Activated CD4-positive, alpha-beta T cell treated with anti-CD3 and anti-CD28 coated beads, Interleukin-2, amount 50 U/mL, for 4 hours (primary cell): ENCODE measurements around the gene TOR1AIP1.
A peak's percentile ranks its signal among the peaks of the same experiment; 100 is the strongest.
"Not testable (repeated sequence)": the region's sequence is repeated elsewhere in the genome, so short reads cannot be mapped to it uniquely, and the experiment has no call there.

Source experiments
- DNase-seq, 2 experiments: peaks; one replicate each; pipeline ENCODE4 v3.0.0-alpha.2; 2020

Gene TOR1AIP1, protein sequence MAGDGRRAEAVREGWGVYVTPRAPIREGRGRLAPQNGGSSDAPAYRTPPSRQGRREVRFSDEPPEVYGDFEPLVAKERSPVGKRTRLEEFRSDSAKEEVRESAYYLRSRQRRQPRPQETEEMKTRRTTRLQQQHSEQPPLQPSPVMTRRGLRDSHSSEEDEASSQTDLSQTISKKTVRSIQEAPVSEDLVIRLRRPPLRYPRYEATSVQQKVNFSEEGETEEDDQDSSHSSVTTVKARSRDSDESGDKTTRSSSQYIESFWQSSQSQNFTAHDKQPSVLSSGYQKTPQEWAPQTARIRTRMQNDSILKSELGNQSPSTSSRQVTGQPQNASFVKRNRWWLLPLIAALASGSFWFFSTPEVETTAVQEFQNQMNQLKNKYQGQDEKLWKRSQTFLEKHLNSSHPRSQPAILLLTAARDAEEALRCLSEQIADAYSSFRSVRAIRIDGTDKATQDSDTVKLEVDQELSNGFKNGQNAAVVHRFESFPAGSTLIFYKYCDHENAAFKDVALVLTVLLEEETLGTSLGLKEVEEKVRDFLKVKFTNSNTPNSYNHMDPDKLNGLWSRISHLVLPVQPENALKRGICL

DNA sequence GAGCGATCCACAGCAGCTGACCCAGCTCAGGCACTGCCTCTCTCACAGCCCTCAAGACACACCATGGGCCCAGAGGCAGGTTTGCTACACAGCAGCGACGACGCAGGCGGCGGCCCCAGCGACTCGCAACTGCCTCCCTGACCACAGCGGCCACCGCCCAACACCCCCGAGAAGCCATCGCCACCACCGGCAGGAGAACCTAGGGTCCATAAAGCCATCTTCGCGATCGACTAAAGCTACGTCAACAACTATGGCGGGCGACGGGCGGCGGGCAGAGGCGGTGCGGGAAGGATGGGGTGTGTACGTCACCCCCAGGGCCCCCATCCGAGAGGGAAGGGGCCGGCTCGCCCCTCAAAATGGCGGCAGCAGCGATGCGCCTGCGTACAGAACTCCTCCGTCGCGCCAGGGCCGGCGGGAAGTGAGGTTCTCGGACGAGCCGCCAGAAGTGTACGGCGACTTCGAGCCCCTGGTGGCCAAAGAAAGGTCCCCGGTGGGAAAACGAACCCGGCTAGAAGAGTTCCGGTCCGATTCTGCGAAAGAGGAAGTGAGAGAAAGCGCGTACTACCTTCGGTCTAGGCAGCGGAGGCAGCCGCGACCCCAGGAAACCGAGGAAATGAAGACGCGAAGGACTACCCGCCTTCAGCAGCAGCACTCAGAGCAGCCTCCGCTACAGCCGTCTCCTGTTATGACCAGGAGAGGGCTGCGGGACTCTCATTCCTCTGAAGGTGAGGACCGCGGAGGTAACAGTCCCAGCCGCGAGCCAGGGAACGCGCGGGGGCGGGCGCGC, at the start of gene TOR1AIP1:
TSS of gene TOR1AIP1 (plus strand) at position 33 of the 787 bp plus-strand sequence. CDS start at position 251, 218 bp downstream.
- DNase-seq, result peak; percentile 93 to 95

DNA sequence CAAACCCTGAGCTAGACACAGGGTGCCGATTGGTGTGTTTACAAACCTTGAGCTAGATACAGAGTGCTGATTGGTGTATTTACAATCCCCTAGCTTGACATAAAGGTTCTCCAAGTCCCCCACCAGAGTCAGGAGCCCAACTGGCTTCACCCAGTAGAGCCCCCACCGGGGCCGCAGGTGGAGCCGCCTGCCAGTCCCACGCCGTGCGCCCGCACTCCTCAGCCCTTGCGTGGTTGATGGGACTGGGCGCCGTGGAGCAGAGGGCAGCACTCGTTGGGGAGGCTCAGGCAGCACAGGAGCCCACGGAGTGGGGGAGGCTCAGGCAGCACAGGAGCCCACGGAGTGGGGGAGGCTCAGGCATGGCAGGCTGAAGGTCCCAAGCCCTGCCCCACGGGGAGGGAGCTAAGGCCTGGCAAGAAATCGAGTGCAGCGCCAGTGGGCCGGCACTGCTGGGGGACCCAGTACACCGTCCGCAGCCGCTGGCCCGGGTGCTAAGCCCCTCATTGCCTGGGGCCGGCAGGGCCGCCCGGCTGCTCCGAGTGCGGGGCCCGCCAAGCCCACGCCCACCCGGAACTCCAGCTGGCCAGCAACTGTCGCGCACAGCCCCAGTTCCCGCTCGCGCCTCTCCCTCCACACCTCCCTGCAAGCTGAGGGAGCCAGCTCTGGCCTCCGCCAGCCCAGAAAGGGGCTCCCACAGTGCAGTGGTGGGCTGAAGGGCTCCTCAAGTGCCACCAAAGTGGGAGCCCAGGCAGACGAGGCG, 45.2 kb upstream of the TOR1AIP1 start:
- not testable (repeated sequence) for DNase-seq

DNA sequence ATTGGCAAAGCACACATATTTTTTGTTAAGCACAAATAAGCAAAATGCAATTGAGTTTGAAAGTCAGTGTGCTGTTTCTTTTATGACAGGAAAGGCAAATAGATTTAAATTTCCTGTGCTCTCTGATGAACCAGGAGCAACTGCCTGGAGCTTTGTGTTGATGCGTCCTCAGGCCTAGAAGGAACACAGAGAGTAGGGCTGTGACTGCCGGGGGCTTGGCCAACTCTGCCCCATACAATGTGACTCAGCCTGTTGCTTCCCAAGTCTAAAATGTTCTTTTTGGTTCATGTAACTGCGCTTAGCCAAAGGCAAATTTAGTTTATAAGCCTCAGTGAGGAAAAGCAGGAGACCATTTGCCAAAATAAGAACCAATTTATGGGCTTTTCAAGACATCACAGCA, 42.0 kb upstream of the TOR1AIP1 start:
- no peak for DNase-seq

DNA sequence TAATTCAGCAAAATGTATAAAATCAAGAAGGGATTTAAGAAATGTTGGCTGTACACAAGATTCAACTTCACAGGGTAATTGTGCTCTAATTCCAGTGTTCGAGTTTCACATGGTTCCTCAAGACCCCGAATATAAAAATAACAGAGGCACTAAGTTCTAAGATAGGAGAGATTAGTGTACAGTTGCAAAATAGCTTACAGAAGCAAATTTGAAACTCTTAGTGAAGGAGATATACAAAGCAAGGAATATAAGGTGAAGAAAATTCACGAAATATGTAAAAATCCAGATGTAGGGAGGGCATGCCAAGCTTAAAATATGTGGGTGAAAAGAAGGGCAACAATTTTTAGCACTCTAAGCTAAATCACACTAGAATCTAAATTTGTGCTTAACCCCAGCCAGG, 33.9 kb upstream of the TOR1AIP1 start:
- DNase-seq, result no peak

DNA sequence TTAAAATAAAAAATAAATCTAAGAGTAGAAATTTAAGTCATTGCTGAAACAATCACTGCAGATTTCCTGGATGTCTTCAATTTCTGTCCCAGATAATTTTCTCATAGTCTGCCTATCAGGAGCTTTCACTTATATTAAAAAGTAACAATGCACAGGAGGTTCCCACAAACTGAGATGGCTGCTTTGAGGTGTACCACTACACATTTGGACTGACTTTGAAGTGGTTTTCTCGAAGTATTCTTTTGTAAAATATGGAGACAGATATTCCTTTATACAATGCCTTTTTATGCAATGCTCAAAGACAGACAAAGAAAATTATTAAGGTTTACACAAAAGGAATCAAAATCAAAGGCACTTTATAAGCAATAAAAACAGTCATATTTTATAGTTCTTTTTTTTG, 29.0 kb upstream of the TOR1AIP1 start:
- no peak for DNase-seq

DNA sequence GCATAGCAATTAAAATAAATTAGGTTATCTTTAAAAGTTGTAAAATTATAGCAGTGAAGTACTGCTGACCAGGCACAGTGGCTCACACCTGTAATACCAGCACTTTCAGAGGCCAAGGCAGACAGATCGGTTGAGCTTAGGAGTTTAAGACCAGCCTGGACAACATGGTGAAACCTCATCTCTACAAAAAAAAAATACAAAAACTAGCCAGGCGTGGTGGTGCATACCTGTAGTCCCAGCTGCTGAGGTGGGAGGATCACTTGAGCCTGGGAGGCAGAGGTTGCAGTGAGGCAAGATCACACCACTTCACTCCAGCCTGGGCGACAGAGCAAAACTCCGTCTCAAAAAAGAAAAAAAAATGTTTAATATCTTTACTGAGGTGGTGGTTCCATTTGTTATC, 26.3 kb upstream of the TOR1AIP1 start:
- DNase-seq, result not testable (repeated sequence)

DNA sequence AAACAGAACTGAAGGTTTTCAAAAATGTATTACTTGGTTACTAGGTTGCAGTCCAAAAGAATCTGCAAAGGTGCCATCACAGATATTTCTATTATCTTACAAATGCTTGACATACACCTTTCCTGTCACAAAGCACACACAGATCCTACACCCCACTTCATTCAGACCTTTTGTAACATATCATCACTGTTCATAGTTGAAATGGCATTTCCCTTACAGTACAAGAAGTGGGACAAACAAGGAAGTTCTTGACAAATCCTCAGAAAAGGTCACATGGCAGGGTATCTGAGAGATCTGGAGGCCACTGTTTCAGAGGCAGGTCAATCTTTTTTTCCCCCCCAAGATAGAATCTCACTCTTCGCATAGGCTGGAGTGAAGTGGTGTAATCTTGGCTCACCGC, 25.8 kb upstream of the TOR1AIP1 start:
- DNase-seq, result no peak

DNA sequence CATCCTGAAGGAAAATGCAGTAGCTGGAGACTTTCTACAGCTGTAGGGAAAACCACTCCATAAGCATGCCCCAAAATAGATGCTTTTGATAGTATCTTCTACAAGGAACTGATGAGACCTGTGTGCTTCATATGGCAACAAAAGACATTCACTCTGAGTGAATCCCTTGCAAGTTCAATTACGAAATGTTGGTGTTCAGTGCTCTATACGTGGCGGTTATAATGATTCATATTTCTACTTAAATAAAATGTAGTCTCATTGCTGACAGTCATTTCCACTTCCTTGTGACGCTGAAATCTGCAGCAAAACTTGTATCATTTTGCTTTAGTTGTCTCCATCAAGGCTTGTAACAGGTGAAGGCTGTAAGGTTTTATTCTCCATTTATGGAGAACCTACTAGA, 25.1 kb upstream of the TOR1AIP1 start:
- DNase-seq, result no peak

DNA sequence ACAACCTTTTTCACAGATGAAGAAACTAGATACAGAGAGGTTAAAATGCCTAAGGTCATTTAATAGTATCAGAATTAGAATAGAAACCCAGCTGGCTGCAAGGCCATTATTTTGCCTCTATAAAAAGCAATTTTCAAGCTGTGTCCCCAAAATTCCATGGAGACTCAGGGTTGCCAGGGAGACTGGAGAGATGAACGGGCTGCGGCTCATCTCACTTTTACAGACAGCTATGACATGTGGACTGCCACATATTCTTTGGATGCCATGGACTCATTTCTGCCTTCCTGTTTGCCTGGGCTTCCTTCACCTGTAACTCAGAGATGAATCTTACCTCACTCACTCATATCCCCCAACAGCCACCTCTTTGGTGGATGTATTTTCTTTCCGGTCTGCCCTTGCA, 21.4 kb upstream of the TOR1AIP1 start:
- no peak for DNase-seq

DNA sequence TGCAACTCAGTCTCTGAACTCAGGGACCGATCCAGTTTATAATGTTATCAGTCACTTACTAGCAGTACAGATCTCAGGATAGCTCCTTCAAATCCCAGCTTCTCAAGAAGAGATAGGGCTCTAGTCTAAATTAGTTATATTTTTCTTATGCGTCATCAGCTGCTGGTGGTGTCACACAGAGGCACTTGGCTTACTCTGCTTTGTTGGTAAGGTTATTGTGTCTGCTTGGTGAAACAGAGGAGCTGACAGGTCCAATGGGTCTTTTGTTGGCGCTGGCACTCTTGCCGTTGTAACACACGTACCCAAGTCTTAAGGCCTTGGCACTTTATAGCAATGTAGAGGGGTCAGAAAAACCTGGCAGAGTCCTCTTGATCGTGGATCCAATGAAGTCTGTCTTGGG, 16.7 kb upstream of the TOR1AIP1 start:
- no peak for DNase-seq

DNA sequence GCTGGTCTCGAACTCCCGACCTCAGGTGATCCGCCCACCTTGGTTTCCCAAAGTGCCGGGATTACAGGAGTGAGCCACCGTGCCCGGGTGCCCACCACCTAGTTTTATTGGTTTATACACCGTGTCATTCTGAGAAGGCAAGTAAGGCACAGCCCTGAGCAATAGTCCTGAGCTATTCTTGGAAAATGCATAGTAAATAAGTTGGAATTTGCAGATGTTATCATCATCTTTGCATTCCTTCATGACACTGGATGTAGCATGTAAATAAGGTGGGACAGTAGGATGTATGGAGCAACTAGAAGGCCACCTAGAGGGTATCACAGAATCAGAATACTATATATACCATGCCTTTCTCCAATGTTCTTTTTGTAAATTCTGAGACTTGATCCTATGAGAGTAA, 15.5 kb upstream of the TOR1AIP1 start:
- no peak for DNase-seq

DNA sequence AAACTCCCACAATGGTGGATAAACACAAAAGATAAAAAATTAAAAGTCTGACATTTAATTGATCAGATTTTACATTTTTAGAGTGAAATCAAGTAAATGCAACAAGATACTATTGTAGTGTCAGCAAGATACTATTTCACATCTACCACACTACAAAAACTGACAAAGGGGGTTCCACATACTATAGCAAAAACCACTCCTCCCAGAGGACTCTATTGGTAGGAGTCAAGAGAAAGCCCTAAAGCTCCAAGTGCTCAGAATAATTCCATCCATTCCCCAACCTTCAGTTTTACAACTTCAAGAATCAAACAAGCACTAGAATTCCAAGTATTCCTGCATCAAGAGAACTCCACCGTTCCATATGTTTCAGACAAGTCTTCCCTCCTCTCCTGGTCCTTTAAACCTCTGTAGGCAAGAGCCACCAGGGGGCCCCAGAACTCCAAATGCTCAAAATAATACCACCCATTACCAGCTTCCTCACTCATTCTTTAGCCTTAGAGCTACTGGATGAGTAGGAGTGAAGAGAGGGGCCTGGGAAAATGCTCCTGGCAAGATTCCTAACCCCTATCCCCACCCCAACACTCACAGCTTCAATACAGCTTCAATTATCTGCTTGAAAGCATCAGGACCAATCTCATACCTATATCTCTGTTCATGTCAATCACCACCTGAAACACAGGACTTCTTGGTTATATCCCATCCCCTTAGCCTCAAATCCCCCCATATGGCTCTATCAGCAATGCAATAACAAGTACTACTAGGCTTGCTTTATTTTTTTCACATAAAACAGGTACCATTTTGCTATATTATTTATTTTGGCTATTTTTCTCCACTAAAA, 14.4 kb upstream of the TOR1AIP1 start:
- peak; percentile 49 to 51 for DNase-seq

DNA sequence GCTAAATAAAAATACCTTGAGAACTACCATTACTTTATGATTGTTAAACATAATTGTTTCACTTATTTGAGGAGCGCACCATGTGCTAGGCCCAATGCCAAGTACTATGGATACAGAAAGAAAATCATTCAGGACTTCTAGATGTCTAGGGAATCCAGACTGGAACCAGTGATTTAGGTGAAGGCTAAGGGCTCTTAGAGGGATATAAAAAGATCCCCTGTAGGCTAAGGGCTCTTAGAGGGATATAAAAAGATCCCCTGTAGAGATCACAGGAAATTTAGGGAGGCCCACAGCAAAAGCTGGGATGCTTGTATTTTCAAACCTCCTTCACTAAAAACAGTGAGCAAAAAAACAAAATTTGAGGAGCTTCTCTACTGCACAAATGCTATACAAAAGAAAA, 11.2 kb upstream of the TOR1AIP1 start:
- DNase-seq, result no peak

DNA sequence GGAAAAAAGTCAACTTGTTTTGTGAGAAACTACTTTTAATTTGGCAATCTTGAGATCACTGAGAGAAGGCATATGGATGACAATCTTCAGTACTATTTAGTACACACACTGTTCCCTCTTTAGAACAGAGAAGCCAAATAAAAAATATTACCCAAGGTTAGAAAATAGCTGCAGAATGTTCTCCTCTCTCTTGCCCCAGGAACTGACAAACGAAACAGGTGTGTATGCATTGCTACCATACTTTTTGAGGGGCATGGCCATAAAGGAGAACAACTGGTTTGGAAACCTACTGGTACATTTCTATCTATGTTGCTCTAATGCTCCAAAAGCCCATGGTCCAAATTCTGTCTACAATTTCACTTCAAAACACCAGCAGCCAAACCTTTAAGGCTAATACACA, 10.1 kb upstream of the TOR1AIP1 start:
- no peak for DNase-seq

DNA sequence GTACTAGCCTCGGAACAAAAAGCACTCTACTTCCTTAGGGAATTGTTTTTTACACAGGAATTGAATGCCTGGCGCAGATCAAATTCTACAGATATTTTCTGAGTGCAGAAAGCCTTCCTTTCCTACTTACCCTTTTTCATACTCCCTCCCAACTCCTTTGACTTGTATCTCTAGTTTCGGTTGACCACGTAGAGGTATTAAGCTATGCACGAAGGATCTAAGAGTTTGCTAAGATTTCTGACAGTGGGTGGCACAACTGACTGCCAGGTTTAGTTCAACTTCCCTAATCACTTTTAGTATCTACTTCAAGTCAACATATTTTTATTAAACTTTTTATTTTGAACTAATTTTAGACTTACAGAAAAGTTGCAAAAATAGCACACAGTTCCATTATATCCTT, 9.5 kb upstream of the TOR1AIP1 start:
- no peak for DNase-seq

DNA sequence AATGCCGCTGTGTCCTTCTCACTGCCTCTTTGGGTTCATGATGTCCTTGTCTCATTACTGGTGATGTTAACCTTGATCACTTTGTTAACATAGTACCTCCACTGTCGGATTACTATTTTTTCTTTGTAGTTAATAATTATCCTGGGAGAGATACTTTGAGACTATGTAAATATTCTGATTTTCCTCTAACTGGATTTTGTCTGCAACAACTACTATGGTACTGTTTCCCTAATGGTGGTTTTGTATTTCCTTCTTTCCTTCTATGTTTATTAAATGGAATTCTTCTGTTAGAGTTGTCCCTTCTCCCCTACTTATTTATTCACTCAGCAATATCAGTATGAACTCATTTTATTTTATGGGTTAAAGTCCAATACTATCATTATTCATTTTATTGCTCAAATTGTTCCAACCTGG, 8.6 kb upstream of the TOR1AIP1 start:
- DNase-seq, result no peak

DNA sequence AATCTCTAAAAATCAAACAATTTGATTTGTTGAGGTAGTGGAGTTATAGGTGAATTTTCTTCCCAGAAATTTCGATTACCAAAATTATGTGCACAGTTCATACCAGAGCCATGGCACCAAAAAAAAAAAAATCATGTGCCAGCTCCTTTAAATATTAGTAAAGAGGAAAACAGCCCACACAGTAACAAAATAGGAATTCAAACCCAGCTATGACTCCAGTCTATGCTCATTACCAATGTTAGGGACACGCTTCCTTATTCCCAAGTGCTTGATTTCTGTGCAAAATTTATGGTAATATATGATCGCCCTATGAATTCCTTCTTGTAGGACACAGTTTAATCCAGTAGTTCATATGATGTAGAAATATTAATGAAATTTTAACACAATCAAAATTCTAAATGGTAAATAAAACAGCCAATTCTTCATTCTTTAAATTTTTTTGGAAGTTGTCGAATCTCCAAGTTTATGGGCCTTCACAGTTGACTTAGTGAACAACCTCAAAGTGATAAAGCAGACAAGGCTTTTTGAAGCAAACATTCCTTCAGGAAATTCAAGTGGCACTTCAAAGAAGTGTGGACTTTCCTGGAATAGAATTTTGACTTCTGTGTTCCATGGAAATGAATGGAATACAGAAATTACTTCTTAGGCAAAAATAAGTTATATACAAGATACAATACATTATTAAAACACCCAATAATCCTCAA, 6.3 kb upstream of the TOR1AIP1 start:
- DNase-seq, result no peak

DNA sequence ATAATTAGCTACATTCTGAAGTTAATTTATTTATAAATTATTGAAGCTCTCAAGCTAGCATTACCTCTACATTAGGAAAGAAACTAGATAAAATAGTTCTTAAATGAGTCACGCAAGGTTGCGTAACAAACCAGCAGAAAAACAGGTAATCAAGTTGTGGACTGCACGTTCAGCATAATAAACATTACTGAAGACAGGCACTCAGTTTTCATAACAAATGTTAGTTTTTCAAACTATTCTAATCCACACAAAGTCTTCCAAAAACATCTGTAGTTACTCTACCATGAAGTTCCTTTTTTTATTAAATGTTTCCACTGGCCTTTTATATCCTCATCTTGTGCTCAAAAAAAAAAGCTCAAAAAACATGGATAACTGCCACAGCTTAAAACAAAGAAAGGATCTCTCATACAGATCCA, 5.8 kb upstream of the TOR1AIP1 start:
- DNase-seq, result no peak

DNA sequence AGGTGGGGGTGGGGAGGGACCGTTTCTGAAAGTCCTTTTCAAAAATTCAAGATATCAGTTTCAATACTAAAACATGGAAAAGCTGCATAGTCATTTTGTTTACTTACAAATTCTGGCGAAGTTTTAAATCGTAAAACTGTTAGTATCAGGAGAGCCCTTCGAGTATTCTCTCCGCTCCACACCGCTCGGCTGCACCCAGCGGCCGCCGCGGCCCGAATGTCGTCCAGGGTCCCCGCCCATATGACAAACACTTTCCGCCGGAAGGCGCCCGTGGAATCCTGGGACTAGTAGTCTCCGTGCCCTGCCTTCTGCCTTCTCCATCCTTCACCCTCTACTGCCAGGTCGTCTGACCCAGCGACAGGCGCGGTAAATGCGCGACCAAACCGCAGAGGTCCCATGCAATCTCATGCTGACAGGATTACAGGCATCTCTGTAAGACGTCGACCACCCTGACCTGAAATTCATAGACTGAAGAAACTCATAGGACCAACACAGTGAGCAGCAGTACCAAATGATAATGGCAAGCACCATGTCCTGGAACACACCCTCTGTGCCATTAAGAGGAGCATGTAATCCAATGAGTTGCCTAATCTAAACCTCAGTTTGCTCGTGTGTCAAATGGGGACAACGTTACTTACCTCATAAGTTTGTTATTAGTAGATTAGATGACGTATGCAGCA, 4.4 kb upstream of the TOR1AIP1 start, which contains the start of gene TOR1AIP2:
TSS of gene TOR1AIP2 (minus strand) at position 218 of the 680 bp plus-strand sequence. CDS start 25,138 bp downstream, outside the sequence.
- peak; percentile 83 for DNase-seq

DNA sequence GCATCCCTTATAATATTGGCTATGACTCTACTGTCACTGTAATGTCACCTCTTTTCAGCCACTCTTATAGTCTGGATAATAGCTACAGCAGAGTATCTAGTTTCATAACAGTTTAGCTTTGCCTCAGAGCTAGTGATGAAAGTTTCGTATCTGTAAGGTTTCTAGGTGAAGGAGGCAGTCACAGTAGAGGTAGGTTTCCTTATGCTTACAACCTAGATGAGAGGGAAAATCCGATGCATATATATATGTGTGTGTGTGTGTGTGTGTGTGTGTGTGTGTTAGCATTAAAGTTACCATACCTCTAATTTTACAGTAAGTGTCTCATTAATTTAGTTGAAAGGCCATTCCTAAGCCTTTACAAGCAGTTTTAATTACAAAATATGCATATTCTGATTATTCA, 2.3 kb upstream of the TOR1AIP1 start:
- DNase-seq, result no peak
